ENCODE data around the gene PDE6B.

- TF ChIP-seq POLR2A (IDR thresholded peaks at IDR 0.05) (no peak), CTCF (IDR thresholded peaks at IDR 0.05) (no peak)
Observed at GRCh38 chr4:604131-604530, 21.2 kb upstream of the PDE6B start.
